Posterior cingulate gyrus (tissue), 11 donors: ENCODE results near the gene CDK13.
A peak's percentile ranks its signal among the peaks of the same experiment; 100 is the strongest.

ENCODE experiments used
- DNase-seq, 10 donors: peaks; one replicate each; pipeline versions ENCODE4 v3.0.0 to v3.0.0-alpha.2; 2020 to 2021; ENCODE audit warnings: mixed read lengths in 3 of 10
- intact Hi-C: fragments of 100-400 bp; cut with DNase I; formaldehyde crosslinking; loops from one replicate; pipeline ENCODE4 v1.15.1; 2023

Gene CDK13

DNA sequence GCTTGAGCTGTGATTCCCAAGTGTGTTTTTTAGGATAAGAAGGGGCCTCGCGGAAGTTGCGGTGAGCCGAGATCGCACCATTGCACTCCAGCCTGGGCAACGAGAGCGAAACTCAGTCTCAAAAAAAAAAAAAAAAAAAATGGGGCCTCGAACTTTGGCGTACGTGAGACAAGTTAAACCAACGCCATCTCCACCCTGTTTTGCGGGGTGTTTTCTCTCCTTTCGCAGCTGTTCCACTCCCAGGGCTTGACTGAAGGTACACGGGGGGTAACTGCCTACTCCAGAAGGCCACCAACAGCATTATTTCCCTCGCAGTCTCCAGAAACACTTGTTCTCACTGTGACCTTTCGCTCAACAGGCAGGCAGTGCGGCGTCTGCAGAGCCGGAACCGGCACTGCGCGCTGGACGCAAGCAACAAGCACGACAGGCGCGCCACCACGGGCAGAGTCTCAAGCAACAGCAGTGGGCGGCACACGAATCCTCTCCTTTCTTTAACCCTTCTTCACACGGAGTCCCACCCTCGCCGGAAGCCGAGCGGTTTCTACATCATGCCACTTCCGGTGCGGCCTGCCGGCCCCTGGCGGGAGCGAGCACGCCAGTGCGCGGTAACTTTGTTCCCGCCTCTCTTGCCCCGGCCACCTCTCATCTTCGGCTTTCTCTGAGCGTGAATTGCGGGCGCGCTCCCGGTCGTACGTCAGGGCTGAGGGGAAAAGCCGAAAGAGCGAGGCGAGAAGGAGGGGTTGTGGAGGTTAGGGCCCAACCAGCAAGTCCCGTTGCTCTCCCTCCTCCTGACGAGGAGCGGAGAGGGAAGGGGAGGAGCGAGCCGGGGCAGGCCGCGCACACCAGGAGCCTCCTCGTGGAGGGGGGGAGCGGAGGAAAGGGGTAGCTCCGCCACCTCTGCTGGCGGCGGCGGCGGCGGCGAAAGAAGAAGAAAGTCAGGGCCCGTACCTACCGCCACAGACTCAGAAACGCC is 814 bp upstream of the CDK13 start:
- DNase-seq, result peak; percentile 95 to 100 (median 99)
- intact Hi-C loops, result no loop called here

- DNase-seq, result peak in 9 of 10 donors; percentile 34 to 91 (median 45)
- intact Hi-C loops, result loop anchor here (2.0 kb wide), 2 partner anchors 102 to 184 kb away; partner anchors contain the start of genes MPLKIP and SUGCT
Measured at GRCh38 chr7:39950473-39951225, 593 bp downstream of the CDK13 start.

- peak; percentile 22 to 92 (median 46) for DNase-seq
- intact Hi-C loops, result loop anchor here (2.0 kb wide), 2 partner anchors 101 to 183 kb away; partner anchors contain the start of genes MPLKIP and SUGCT
Measured at GRCh38 chr7:39951226-39952194, 1.5 kb downstream of the CDK13 start.

GRCh38 chr7:39952374-39952773 is 2.3 kb downstream of the CDK13 start:
- intact Hi-C loops, result no loop called here
- DNase-seq, result no peak

DNA sequence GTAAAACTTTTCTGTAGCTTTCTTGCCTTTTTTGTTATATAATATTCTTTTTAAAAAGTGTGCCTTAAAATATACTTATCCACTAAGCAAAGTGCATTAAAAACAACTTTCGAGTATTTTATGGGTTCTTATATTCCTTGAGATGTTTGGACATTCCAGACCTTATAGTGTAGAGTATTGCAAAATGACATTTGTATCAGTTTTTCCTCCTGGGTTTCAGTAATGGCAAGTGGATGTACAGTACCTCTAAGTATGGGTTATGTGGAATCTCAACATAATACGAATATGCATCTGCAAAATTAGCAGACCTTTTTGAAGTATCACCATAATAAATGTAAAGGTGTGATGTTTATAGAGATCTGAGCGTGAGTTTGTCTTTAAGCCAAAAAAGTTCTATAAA is 2.7 kb downstream of the CDK13 start:
- intact Hi-C loops, result no loop called here

GRCh38 chr7:39954694-39955093 is 4.6 kb downstream of the CDK13 start:
- intact Hi-C loops, result no loop called here

More for the DNA sequence above, 2.7 kb downstream of the CDK13 start:
- DNase-seq, result no peak

DNA sequence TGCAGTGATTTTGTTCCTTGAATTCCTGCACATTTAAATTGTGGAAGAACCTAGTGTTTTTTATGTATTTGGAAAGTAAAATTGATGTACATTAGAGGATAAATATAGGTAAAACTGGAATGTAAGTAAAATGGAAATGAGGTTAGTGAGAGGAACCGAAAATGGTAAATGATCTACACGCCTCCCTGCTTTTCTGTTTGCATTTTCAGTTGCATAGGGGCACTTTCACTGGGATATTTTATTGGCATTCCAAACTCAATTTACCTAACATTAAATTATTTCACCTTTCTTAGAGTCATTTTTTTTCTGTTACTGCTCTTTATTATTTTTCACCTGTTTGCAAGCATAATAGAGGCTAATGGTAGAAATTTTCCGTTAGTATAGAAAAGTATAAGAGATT is 8.0 kb downstream of the CDK13 start:
- intact Hi-C loops, result no loop called here
- no peak for DNase-seq

More at GRCh38 chr7:39954694-39955093, 4.6 kb downstream of the CDK13 start:
- no peak for DNase-seq

GRCh38 chr7:39967406-39968161 is 17.5 kb downstream of the CDK13 start:
- intact Hi-C loops, result no loop called here
- DNase-seq, result no peak

GRCh38 chr7:39969431-39969830 is 19.4 kb downstream of the CDK13 start:
- DNase-seq, result no peak
- intact Hi-C loops, result no loop called here

- no peak for DNase-seq
- intact Hi-C loops, result no loop called here
Measured at GRCh38 chr7:39971924-39972323, 21.9 kb downstream of the CDK13 start.

DNA sequence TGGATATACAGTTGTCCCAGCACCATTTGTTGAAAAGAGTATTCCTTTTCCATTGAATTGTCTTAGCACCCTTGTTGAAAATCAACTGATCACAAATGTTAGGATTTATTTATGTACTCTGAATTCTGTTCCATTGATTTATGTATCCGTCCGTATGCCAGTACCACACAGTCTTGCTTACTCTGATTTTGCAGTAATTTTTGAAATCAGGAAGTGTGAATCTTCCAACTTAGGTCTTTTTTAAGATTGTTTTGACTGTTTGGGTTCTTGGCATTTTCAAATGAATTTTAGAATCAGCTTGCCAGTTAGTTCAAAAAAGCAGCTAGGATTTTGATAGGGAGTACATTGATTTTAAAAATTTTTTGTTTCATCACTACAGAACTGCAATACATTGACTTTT is 23.7 kb downstream of the CDK13 start:
- intact Hi-C loops, result no loop called here
- DNase-seq, result no peak

GRCh38 chr7:39978230-39978934 is 28.3 kb downstream of the CDK13 start:
- DNase-seq, result no peak
- intact Hi-C loops, result no loop called here

GRCh38 chr7:39979406-39980073 is 29.5 kb downstream of the CDK13 start:
- DNase-seq, result no peak
- intact Hi-C loops, result no loop called here

DNA sequence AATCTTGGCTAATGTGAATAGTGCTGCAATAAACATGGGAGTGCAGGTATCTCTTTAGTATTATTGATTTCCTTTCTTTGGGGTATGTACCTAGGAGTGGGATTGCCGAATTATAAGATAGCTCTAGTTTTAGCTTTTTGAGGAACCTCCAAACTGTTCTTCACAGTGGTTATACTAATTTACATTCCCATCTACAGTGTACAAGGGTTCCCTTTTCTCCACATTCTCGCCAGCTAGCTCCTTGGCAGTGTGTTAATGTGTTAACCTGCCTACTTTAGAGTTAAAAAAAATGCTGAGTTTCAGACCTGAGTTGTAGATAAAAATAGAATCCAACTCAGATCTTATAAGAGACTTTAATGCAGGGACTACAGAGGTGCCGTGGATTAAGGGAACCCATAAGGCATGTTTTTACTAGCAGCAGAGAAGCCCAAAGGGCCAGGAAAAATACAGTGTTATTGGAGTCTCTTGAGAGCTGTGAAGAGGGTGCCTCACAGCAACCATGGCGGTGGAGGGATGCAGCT is 35.4 kb downstream of the CDK13 start:
- DNase-seq, result no peak
- intact Hi-C loops, result no loop called here

DNA sequence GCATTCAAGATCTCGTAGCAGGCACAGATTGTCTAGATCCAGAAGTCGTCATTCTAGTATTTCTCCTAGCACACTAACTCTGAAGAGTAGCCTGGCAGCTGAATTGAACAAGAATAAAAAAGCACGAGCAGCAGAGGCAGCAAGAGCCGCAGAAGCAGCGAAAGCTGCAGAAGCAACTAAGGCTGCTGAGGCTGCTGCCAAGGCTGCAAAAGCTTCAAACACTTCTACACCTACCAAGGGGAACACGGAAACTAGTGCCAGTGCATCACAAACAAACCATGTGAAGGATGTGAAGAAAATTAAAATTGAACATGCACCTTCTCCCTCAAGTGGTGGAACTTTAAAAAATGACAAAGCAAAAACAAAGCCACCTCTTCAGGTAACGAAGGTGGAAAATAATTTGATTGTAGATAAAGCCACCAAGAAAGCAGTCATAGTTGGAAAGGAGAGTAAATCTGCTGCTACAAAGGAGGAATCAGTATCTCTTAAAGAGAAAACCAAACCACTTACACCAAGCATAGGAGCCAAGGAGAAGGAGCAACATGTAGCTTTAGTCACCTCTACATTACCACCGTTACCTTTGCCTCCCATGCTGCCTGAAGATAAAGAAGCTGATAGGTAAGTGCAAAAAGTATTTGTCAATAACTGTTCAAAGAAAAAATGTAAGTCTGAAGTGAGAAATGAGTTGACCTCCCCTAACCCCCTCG is 37.7 kb downstream of the CDK13 start:
- intact Hi-C loops, result no loop called here
- peak in 9 of 10 donors; percentile 21 to 92 (median 46) for DNase-seq

- no peak for DNase-seq
- intact Hi-C loops, result no loop called here
Measured at GRCh38 chr7:40000734-40001315, 50.8 kb downstream of the CDK13 start.

- no peak for DNase-seq
- intact Hi-C loops, result no loop called here
Measured at GRCh38 chr7:40001649-40002048, 51.6 kb downstream of the CDK13 start.
